A549 (cell line): ENCODE data around the gene PRLHR. TPM values are rescaled to one million over a fixed set of nuclear protein-coding genes. Genes with fewer than 3 reads are reported as not detected.

Experiments used
- ATAC-seq, 2 experiments: fragments of 200-7000 bp in 1 of 2; fragments of >200 bp in 1 of 2; cut with Nextera tagmentation in 1 of 2; cut with Tn5 transposase in 1 of 2; 3 replicates each; pipeline versions ENCODE4 v1.8.0 to v1.9.1; 2018 to 2020; ENCODE audit warnings: mild to moderate bottlenecking in 1 of 2, moderate library complexity in 1 of 2
- CTCF ChIA-PET: fragments of 300-600 bp; sonication (Branson Sonifier 250); formaldehyde crosslinking; extraction: SDS; loops from one replicate; lab custom pipeline; 2021; ENCODE audit warnings: antibody characterized with exemption, inconsistent platforms; lab: Yijun Ruan, JAX
- POLR2A ChIA-PET: fragments of 350-600 bp; formaldehyde crosslinking; extraction: SDS; loops from one replicate; lab custom pipeline; 2021; ENCODE audit warnings: antibody characterized with exemption, inconsistent platforms; lab: Yijun Ruan, JAX
- DNase-seq, 2 experiments: peaks; one replicate each; pipeline versions ENCODE4 v3.0.0 to v3.0.0-alpha.2; 2011 to 2016; ENCODE audit warnings: low read depth in 1 of 2, low spot score in 1 of 2
- FAIRE-seq: peaks from 2 replicates; lab custom pipeline; 2011; peaks lifted over from hg19 to GRCh38; lab: Jason Lieb, UNC
- H3K27ac ChIP-seq, 2 experiments: fragments of >200 bp; sonication (Bioruptor Twin); formaldehyde crosslinking; 3 replicates each; pipeline ENCODE4 v1.5.1; 2016 to 2017
- H3K4me1 ChIP-seq: fragments of >200 bp; sonication (Bioruptor Twin); formaldehyde crosslinking; 3 replicates; pipeline ENCODE4 v1.6.1; 2016
- H3K4me2 ChIP-seq: fragments of >200 bp; sonication (Bioruptor Twin); formaldehyde crosslinking; 3 replicates; pipeline ENCODE4 v1.6.1; 2016
- H3K4me3 ChIP-seq: fragments of >200 bp; sonication (Bioruptor Twin); formaldehyde crosslinking; 3 replicates; pipeline ENCODE4 v1.5.1; 2016
- H3K9me3 ChIP-seq: fragments of >200 bp; sonication (Bioruptor Twin); formaldehyde crosslinking; 3 replicates; pipeline ENCODE4 v1.6.1; 2016
- CBX2 ChIP-seq: fragments of 200-600 bp; sonication (generic); IDR thresholded peaks from 2 replicates; pipeline ENCODE4 v1.6.1; 2016; ENCODE audit warnings: low read depth, mild to moderate bottlenecking, borderline replicate concordance
- CBX8 ChIP-seq: fragments of 200-600 bp; sonication (generic); IDR thresholded peaks from 2 replicates; pipeline ENCODE4 v1.6.1; 2016
- CHD4 ChIP-seq: fragments of 200-600 bp; sonication (generic); IDR thresholded peaks from 2 replicates; pipeline ENCODE4 v1.6.1; 2016; ENCODE audit warnings: antibody characterized with exemption, mild to moderate bottlenecking, borderline replicate concordance
- EHF ChIP-seq: fragments of 250-450 bp; sonication (Bioruptor Pico); IDR thresholded peaks from 2 replicates; pipeline ENCODE4 v1.5.0; 2020; ENCODE audit warnings: mild to moderate bottlenecking
- ELK1 ChIP-seq: fragments of 150-350 bp; IDR thresholded peaks from 2 replicates; pipeline ENCODE4 v1.6.1; 2014; ENCODE audit warnings: low read depth, mild to moderate bottlenecking, low read length
- EP300 ChIP-seq, 2 experiments: fragments of >200 bp; sonication (Bioruptor Twin); formaldehyde crosslinking; IDR thresholded peaks; 2 replicates in 1 of 2; 3 replicates in 1 of 2; pipeline ENCODE4 v1.6.1; 2016 to 2017
- FOSB ChIP-seq: fragments of 250-450 bp; sonication (Bioruptor Pico); IDR thresholded peaks from 2 replicates; pipeline ENCODE4 v1.5.0; 2020; ENCODE audit warnings: mild to moderate bottlenecking, moderate library complexity
- FOSL2 ChIP-seq, 2 experiments: fragments of 450-650 bp in 1 of 2; fragments of >200 bp in 1 of 2; sonication (Bioruptor Twin) in 1 of 2; formaldehyde crosslinking; IDR thresholded peaks; 2 replicates each; pipeline versions ENCODE4 v1.5.0 to v1.6.1; 2016 to 2020; ENCODE audit warnings: mild to moderate bottlenecking in 1 of 2, moderate library complexity in 1 of 2
- FOXS1 ChIP-seq: fragments of 250-450 bp; sonication (Bioruptor Pico); IDR thresholded peaks from 2 replicates; pipeline ENCODE4 v1.5.0; 2020; ENCODE audit warnings: mild to moderate bottlenecking, moderate library complexity
- HDAC2 ChIP-seq: fragments of 200-600 bp; sonication (generic); IDR thresholded peaks from 2 replicates; pipeline ENCODE4 v1.6.1; 2016
- HEYL ChIP-seq: fragments of 250-450 bp; sonication (Bioruptor Pico); IDR thresholded peaks from 2 replicates; pipeline ENCODE4 v1.8.0; 2021; ENCODE audit warnings: mild to moderate bottlenecking, moderate library complexity
- JUN ChIP-seq, 2 experiments: fragments of >200 bp; sonication (Bioruptor Twin); formaldehyde crosslinking; IDR thresholded peaks; 2 replicates in 1 of 2; 3 replicates in 1 of 2; pipeline ENCODE4 v1.6.1; 2016 to 2017
- JUNB ChIP-seq: fragments of >200 bp; sonication (Bioruptor Twin); formaldehyde crosslinking; IDR thresholded peaks from 2 replicates; pipeline ENCODE4 v1.6.1; 2016
- NFE2L2 ChIP-seq: fragments of 150-350 bp; conservative IDR thresholded peaks from 2 replicates; pipeline ENCODE4 v1.6.1; 2014; ENCODE audit warnings: low read length
- NR3C1 ChIP-seq: fragments of >200 bp; sonication (Bioruptor Twin); formaldehyde crosslinking; IDR thresholded peaks from 3 replicates; pipeline ENCODE4 v1.6.1; 2017
- RAD21 ChIP-seq, 2 experiments: fragments of >200 bp in 1 of 2; sonication (Bioruptor Twin) in 1 of 2; formaldehyde crosslinking in 1 of 2; IDR thresholded peaks in 1 of 2; conservative IDR thresholded peaks in 1 of 2; 2 replicates in 1 of 2; 3 replicates in 1 of 2; pipeline ENCODE4 v1.6.1; 2012 to 2018; ENCODE audit warnings: inconsistent platforms in 1 of 2
- ZNF302 ChIP-seq: fragments of 250-450 bp; sonication (Bioruptor Pico); IDR thresholded peaks from 2 replicates; pipeline ENCODE4 v1.9.0; 2021; ENCODE audit warnings: inconsistent platforms, mild to moderate bottlenecking, moderate library complexity
- WGBS: methylation state at CpG from one replicate; pipeline ENCODE4 v1.1.6; 2017; ENCODE audit errors: missing lambda C conversion rate; 5-methylcytosine and 5-hydroxymethylcytosine counted together
- polyA plus RNA-seq, 4 experiments: library from polyadenylated mRNA; depleted of rRNA in 3 of 4; stranded (reverse); fragments of >200 nt; fragmentation: RNase III in 1 of 4; extraction: RNeasy Plus Mini Kit Qiagen cat#74134 plus additional on column Dnase treatment in 1 of 4; gene quantifications; 2 replicates in 3 of 4; 3 replicates in 1 of 4; pipeline ENCODE4 v1.2.3, GENCODE V29; 2011 to 2017
- TF ChIP-seq, protein P1 (sequence below): fragments of >200 bp; sonication (Bioruptor Twin); formaldehyde crosslinking; IDR thresholded peaks from 3 replicates; pipeline ENCODE4 v1.5.1; 2016
- TF ChIP-seq, protein P2 (sequence below): fragments of 250-450 bp; sonication (Bioruptor Pico); IDR thresholded peaks from 2 replicates; pipeline ENCODE4 v1.5.0; 2021; ENCODE audit warnings: mild to moderate bottlenecking, moderate library complexity, borderline replicate concordance

PRLHR gene
- polyA plus RNA-seq, 2 of the 4 experiments (the other 2 are of a cell fraction): not detected

DNA sequence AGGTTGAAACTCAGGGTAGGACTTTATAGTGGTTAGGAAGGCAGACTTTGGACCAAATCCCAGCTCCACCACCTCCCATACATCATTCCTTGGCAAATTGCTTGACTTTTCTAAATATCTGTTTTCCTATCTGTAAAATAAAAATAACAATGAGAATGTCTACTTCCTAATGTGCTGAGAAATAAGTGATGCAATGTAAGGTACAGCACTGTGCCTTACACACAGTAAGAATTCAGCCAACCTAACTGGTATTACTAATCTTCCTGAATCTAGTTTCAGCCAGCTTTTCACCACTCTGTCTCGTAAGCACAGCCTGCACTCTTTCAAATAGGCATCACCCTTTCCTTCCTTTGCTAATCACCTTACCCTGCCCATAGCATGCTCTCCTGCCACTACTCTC, 9.7 kb downstream of the PRLHR start:
- Histone ChIP-seq H3K4me3 (no peak overlapping the region), H3K4me1 (peaks cover 9% of the 10 kb centered on the region; the same call in 1 of the 3 replicates), H3K27ac (no peak overlapping the region), H3K9me3 (no peaks in the 10 kb centered on the region; the same call in 2 of the 3 replicates), H3K4me2 (no peak overlapping the region)
- WGBS: 45% methylated on average over 1 of the region's 1 CpG
- TF ChIP-seq CBX2 (no peak), CBX8 (no peak), HDAC2 (no peak)
- no peak for ATAC-seq
- ChIA-PET POLR2A (no interaction called here), CTCF (interaction anchor here (1.3 to 1.6 kb wide), 4 partner anchors 11 to 135 kb away, joined by 3 to 5 read pairs (median 3); no protein-coding TSS in a partner anchor)
- no peak for DNase-seq
- FAIRE-seq: no peak

DNA sequence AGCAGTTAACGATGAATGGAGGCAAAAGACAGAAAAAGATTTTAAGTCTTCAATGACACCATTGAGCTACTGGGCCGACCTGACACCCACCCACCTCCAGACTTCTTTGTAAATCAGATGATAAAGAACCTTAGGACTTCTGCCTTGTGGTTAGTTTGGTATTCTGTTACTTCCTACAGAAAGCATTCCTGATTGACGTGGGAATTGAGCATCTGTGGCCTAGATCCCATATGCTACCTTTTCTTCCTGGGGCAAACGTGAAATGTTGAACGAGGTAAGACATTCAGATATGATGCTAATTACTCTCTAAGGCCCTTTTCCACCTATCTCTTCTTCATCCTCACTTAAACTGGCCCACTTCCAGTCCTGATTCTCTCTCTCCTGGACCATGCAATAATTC, 10.2 kb downstream of the PRLHR start:
- TF ChIP-seq CBX8 (no peak), HDAC2 (no peak), FOSB (CRISPR knock-in tag) (no peak), JUN (IDR thresholded peaks at IDR 0.05) (no peak), NR3C1 (no peak), EP300 (IDR thresholded peaks at IDR 0.05) (no peak), FOXS1 (CRISPR knock-in tag) (no peak), ZNF302 (CRISPR knock-in tag) (no peak), HEYL (CRISPR knock-in tag) (no peak)
- TF ChIP-seq, protein P1, sequence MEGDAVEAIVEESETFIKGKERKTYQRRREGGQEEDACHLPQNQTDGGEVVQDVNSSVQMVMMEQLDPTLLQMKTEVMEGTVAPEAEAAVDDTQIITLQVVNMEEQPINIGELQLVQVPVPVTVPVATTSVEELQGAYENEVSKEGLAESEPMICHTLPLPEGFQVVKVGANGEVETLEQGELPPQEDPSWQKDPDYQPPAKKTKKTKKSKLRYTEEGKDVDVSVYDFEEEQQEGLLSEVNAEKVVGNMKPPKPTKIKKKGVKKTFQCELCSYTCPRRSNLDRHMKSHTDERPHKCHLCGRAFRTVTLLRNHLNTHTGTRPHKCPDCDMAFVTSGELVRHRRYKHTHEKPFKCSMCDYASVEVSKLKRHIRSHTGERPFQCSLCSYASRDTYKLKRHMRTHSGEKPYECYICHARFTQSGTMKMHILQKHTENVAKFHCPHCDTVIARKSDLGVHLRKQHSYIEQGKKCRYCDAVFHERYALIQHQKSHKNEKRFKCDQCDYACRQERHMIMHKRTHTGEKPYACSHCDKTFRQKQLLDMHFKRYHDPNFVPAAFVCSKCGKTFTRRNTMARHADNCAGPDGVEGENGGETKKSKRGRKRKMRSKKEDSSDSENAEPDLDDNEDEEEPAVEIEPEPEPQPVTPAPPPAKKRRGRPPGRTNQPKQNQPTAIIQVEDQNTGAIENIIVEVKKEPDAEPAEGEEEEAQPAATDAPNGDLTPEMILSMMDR: no peak
- H3K27ac ChIP-seq: no peak overlapping the region
- no peak overlapping the region for H3K4me3 ChIP-seq
- DNase-seq (no peak), FAIRE-seq (no peak), ATAC-seq (no peak)
- CTCF ChIA-PET: interaction anchor here (1.3 to 1.6 kb wide), 2 partner anchors 13 to 17 kb away, joined by 3 to 5 read pairs; no protein-coding TSS in a partner anchor
- no peaks in the 10 kb centered on the region; the same call in 2 of the 3 replicates for H3K9me3 ChIP-seq
- WGBS: 35% methylated on average over 5 of the region's 5 CpGs
- peaks cover 9% of the 10 kb centered on the region; the same call in 1 of the 3 replicates for H3K4me1 ChIP-seq
- POLR2A ChIA-PET: no interaction called here
- no peak overlapping the region for H3K4me2 ChIP-seq

DNA sequence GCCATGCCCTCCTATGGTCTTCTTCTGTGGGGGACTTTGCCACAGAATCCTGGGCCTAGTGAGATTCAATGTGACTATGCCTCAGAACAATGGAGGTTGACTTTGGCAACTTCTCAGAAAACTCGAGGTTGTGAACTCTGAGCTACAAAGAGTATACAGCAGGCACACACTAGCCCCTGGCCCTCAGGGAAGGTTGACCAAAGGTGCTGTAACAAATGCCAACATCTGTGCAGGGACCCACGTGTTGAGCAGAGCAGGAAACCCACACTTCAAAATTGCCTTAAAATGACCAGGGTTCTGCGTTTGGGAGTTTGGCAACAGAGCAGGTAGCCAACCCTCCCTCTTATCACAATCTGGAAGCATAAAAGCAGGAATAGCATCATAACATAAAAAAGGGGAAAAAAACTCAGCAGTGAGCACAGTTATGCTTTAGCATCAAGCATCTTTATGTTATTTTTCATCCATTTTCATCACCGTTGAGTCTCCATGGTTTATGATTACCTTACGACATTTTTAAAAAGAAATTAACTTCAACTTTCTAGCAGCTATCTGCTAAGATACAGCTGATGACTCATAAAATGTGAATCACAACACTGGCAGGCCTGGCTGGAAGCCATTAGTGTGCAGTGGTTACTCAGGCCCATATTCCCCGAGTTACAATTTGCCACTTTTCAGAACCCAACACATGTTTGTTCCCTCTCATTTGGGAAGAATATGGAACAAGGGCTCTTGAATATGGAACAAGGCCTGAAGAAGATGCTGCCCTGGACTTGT, 11.1 kb downstream of the PRLHR start:
- Histone ChIP-seq H3K9me3 (no peaks in the 10 kb centered on the region; the same call in 2 of the 3 replicates), H3K4me3 (no peak overlapping the region), H3K4me1 (peaks cover 9% of the 10 kb centered on the region; the same call in 1 of the 3 replicates), H3K4me2 (peak overlapping the region; percentile 27; the same call in 1 of the 3 replicates), H3K27ac (no peak overlapping the region)
- POLR2A ChIA-PET: no interaction called here
- FAIRE-seq: no peak
- TF ChIP-seq CHD4 (no peak), RAD21 (conservative IDR thresholded peaks at IDR 0.05 in 1 of 2, IDR thresholded peaks at IDR 0.05 in 1 of 2) (no peak), NFE2L2 (no peak), ELK1 (no peak), JUNB (peak; percentile 49), CBX8 (no peak), FOSL2 (IDR thresholded peaks at IDR 0.05) (peak; percentile 55; the same call in 1 of the 2 replicates), FOSL2 (CRISPR knock-in tag; IDR thresholded peaks at IDR 0.05) (peak; percentile 72), EHF (CRISPR knock-in tag) (no peak)
- TF ChIP-seq, protein P2, sequence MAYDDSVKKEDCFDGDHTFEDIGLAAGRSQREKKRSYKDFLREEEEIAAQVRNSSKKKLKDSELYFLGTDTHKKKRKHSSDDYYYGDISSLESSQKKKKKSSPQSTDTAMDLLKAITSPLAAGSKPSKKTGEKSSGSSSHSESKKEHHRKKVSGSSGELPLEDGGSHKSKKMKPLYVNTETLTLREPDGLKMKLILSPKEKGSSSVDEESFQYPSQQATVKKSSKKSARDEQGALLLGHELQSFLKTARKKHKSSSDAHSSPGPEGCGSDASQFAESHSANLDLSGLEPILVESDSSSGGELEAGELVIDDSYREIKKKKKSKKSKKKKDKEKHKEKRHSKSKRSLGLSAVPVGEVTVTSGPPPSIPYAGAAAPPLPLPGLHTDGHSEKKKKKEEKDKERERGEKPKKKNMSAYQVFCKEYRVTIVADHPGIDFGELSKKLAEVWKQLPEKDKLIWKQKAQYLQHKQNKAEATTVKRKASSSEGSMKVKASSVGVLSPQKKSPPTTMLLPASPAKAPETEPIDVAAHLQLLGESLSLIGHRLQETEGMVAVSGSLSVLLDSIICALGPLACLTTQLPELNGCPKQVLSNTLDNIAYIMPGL: no peak
- 18% methylated on average over 6 of the region's 6 CpGs for WGBS
- peak; percentile 73 to 80; a peak in 5 of 6 replicates for ATAC-seq
- DNase-seq: peak in 1 of 2 experiments; percentile 23
- CTCF ChIA-PET: interaction anchor here (0.7 to 1.6 kb wide), 5 partner anchors 14 to 141 kb away, joined by 3 to 5 read pairs (median 3); no protein-coding TSS in a partner anchor
